Neural cell (in vitro differentiated cells): ENCODE data around the gene SP140L.
"Not testable (repeated sequence)": the region's sequence is repeated elsewhere in the genome, so short reads cannot be mapped to it uniquely, and the experiment has no call there.

ENCODE experiments used
- EP300 ChIP-seq: fragments of 450-650 bp; conservative IDR thresholded peaks from 2 replicates; pipeline ENCODE4 v1.6.1; 2014; ENCODE audit warnings: antibody characterized with exemption, mild to moderate bottlenecking, moderate library complexity; ENCODE audit not compliant: poor library complexity, severe bottlenecking
- EZH2 ChIP-seq: fragments of 200-600, 300-800 bp; shearing (Covaris generic), sonication (generic); IDR thresholded peaks from 2 replicates; pipeline ENCODE4 v1.6.1; 2014; ENCODE audit warnings: antibody characterized with exemption, low read length, borderline replicate concordance, mild to moderate bottlenecking; ENCODE audit not compliant: insufficient read depth, poor library complexity, severe bottlenecking
- POLR2AphosphoS5 ChIP-seq: IDR thresholded peaks from 2 replicates; pipeline ENCODE4 v1.6.1; 2012
- RAD21 ChIP-seq: fragments of 450-650 bp; conservative IDR thresholded peaks from 2 replicates; pipeline ENCODE4 v1.6.1; 2014; ENCODE audit warnings: antibody characterized with exemption, mild to moderate bottlenecking, moderate library complexity
- REST ChIP-seq: IDR thresholded peaks from 2 replicates; pipeline ENCODE4 v1.6.1; 2012; ENCODE audit warnings: borderline replicate concordance
- SMC3 ChIP-seq: fragments of 450-650 bp; conservative IDR thresholded peaks from 2 replicates; pipeline ENCODE4 v1.6.1; 2014; ENCODE audit warnings: antibody characterized with exemption, mild to moderate bottlenecking, moderate library complexity; ENCODE audit not compliant: poor library complexity
- TAF1 ChIP-seq: IDR thresholded peaks from 2 replicates; pipeline ENCODE4 v1.6.1; 2012; ENCODE audit warnings: low read depth
- TF ChIP-seq, protein P1 (sequence below): fragments of 450-650 bp; IDR thresholded peaks from 2 replicates; pipeline ENCODE4 v1.5.1; 2014; ENCODE audit warnings: antibody characterized with exemption, mild to moderate bottlenecking, moderate library complexity; ENCODE audit not compliant: poor library complexity, severe bottlenecking

- TF ChIP-seq, protein P1, sequence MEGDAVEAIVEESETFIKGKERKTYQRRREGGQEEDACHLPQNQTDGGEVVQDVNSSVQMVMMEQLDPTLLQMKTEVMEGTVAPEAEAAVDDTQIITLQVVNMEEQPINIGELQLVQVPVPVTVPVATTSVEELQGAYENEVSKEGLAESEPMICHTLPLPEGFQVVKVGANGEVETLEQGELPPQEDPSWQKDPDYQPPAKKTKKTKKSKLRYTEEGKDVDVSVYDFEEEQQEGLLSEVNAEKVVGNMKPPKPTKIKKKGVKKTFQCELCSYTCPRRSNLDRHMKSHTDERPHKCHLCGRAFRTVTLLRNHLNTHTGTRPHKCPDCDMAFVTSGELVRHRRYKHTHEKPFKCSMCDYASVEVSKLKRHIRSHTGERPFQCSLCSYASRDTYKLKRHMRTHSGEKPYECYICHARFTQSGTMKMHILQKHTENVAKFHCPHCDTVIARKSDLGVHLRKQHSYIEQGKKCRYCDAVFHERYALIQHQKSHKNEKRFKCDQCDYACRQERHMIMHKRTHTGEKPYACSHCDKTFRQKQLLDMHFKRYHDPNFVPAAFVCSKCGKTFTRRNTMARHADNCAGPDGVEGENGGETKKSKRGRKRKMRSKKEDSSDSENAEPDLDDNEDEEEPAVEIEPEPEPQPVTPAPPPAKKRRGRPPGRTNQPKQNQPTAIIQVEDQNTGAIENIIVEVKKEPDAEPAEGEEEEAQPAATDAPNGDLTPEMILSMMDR: not testable (repeated sequence)
- TF ChIP-seq REST, EP300, EZH2, POLR2AphosphoS5, TAF1, RAD21, SMC3: not testable (repeated sequence)
Observed at GRCh38 chr2:230343041-230343624, 16.1 kb downstream of the SP140L start.
